Suppressor macrophage treated with lipopolysaccharide for 4 hours (primary cell): ENCODE measurements around the gene FAU.

Experiments
- DNase-seq: peaks from one replicate; pipeline ENCODE4 v3.0.0-alpha.2; 2020

The FAU gene

DNA sequence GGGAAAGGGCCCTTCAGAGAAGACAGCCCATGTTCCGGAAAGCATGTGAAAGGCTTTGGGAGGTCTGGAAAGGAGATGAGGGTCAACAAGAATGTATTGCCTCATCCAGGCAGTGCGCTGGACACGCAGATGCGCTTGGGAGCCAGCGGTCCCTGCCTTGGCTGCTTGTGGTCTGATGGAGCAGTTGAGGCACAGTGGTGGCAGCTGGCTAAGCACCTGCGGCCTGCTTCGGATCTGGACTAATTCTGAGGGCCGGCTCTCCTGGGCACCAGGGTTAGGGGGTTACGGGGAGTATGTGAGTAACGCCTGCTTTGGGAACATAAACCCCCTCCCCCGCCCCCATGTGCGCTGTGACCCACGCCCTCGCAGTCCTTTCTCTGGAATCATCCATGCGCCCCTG lies 14.9 kb downstream of the FAU start:
- no peak for DNase-seq

DNA sequence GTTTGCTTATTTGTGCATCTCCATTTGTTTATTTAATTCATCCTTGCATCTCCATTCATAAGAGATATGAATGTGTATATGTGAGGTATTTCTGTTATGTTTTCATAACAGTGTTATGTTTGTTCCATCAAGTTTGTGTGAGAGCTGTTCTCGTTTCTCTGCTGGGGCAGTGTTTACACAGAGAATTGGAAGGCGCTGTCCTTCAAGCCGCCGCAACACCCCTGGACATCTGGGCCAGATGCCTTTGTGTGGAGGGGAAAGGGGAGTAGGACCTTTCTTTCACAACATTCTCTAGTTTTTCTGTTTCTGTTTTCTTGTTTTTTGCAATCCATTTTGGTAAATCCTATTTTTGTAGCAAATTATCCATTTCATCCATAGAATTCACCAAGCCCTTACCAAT lies 17.3 kb downstream of the FAU start:
- no peak for DNase-seq

DNA sequence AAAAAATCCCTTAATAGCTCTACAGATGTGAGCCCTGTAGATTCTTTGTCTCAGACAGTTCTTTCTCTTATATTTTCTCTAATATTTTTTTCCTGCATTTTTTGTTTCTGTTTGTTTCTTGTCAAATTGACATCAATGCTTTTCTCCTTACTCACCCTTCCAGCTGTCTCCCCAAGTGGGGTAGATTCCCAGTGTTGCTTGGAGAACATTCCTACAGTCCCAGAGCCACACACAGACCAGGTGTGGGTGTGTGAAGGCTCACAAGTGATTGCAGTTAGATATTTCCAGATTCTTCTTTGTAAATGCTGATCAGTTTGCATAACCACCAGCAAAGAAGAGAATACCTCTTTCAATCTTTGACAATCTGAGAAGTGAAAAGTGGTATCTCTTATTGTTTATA lies 18.5 kb downstream of the FAU start:
- DNase-seq, result no peak

DNA sequence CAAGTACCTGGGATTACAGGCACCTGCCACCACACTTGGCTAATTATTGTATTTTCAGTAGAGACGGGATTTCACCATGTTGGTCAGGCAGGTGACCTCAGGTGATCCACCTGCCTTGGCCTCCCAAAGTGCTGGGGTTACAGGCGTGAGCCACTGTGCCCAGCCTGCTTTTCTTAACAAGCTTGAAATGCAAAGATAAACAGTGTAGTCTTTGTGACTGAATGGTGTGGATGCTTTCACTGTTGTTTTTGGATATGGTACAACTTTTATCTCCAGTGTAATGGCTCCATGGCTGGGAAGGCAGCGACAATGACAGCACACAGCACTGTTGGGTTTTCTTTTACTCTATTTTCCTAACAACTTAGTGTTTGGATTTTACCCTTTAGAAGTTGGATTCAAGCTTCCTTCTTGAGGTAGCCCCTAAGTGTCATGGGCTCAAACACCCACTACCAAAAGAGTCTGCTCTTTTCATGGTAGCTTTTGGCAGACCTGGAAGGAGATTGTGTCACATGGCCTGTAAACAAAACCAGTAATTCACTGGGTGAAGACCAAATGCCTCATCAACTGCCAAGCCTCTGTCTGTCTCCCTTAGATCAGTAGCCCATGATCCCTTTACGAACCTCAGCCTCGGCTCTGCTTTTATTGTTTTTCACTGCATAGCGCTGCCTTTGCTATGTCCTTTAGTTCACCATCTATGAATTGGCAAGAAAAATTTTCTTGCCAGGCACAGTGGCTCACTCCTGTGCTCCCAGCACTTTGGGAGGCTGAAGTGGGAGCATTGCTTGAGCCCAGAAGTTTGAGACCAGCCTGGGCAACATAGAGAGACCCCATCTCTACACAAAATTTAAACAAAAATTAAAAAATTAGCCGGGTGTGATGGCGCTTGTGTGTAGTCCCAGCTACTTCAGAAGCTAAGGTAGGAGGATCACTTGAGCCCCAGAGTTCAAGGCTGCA lies 19.5 kb downstream of the FAU start:
- DNase-seq, result no peak

DNA sequence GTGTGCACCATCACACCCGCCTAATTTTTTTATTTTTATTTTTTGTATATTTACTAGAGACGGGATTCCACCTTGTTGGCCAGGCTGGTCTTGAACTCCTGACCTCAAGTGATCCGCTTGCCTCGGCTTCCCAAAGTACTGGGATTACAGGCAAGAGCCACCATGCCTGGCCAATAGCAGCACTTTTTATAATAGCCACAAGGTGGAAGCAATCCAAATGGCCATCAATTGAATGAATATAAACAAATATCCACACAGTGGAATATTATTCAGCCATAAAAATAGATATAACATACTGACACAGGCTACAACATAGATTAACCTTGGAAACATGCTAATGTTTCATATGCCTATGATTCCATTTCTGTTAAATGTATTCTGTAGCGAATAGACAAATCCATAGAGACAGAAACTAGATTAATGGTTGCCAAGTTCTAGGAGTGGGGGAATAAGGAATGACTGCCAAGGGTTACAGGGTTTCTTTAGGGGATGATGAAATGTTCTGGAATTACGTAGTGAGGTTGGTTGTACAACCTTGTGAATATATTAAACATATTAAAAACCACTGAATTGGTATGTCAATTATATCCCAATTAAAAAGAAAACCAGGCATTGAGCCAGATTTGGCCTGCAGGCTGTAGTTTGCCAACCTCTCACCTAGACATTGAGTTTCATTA lies 21.1 kb downstream of the FAU start:
- DNase-seq, result no peak

DNA sequence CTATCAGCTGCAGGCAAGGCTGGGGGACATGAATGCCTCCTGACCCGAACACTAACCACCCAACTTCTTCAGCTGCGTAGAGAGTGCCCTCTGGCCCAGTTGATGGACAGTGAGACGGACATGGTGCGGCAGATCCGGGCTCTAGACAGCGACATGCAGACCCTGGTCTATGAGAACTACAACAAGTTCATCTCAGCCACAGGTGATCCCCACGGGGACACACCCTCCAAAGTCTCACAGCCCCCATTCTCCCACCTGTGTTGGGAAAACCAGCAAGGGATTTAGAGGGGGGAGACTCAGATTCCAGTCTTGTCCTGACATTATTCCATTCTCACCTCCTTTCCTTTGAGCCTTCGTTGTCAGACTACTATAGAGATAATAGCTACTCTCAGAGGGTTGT lies 25.0 kb downstream of the FAU start:
- DNase-seq, result no peak

DNA sequence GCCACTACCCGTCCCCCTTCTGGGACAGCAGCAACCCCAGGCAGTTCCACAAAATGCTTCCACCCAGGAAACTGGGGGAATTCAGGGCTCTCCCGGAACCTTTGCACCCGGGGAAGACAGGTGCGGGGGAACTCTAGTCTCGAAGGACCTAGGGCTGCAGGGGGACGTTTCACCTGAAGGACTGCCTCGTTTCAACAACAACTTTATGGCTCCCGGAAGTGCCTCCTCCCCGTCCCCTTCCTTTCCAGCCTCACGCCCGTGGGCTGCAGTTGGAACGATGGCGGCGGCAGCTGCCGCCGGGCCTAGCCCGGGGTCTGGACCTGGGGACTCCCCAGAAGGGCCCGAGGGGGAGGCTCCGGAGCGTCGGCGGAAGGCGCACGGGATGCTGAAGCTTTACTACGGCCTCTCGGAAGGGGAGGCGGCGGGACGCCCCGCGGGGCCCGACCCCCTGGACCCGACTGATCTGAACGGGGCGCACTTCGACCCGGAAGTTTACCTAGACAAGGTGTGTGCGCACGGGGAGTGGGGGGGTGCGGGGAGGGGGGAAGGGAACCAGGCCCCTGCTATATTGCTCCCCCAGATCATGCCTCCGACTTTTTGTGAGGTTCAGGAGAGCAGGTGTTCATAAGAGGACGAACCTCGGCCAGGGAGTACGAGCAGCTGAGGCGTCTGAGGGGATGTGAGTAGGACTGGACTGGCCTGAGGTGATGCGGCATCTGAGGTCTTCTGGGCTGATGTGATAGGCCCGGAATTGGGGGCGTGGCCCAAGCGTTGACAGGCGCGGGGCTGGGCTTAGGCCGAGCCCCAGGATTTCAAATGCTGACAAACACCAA lies 25.7 kb downstream of the FAU start, which contains the start of gene VPS51:
Gene VPS51 (plus strand): TSS at position 241 of the 833 bp plus-strand sequence. CDS start 37 bp downstream, at position 278.
- DNase-seq, result peak; percentile 87

DNA sequence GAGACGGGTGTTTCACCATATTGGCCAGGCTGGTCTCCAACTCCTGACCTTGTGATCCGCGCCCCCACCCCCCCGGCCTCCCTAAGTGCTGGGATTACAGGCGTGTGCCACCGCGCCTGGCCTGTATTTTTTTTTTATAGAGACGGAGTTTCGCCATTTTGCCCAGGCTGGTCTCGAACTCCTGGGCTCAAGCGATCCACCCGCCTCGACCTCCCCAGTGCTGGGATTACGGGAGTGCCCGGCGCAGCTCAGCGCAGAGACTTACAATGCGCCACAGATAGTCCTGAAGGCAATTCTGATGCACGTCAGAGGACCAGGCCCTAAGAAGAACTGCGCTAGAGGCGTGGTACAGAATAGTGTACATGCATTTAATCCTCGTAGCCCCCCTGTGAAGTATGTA lies 26.5 kb downstream of the FAU start:
- DNase-seq, result no peak

DNA sequence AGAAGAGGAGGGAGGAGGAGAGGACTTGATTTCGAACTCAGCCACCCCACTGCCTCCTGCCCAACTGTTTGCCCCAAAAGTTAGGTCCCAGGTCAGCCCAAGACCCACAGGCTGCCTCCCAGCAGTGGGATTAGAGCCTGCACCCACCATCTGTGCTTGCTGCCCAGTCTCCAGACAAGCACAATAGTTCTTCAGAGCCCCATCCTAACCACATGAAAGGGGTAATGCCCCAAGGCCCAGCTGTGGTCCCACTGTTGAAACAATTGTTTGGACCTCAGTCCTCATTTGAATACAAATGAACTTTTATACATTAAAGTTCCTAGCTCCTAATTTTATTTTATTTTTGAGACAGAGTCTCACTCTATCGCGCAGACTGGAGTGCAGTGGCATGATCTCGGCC lies 31.3 kb downstream of the FAU start:
- no peak for DNase-seq

DNA sequence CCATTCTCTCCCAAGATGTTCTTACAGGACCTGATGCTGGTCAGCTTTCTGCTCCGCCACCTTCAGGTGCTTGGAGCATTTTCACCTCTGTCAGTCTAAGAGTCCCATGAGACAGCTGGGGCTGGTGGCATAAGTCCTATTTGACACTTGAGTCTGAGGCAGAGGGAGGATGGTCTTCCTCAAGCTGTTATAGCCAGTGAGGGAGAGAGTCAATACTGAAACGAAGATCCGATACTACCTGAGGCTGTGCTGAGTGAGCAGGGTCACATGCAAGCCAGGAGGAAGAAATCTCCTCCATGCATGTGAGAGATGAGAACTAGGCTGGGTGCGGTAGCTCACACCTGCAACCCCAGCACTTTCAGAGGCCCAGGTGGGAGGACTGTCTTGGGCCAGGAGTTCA lies 32.3 kb downstream of the FAU start:
- DNase-seq, result no peak

DNA sequence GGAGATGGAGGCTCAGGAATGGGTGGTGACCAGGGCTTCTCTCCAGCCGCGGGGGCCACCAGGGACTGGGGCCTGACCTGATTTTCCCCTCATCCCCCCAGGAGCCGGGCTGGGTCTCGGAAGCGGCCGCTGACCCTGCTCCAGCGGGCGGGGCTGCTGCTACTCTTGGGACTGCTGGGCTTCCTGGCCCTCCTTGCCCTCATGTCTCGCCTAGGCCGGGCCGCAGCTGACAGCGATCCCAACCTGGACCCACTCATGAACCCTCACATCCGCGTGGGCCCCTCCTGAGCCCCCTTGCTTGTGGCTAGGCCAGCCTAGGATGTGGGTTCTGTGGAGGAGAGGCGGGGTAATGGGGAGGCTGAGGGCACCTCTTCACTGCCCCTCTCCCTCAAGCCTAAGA lies 34.1 kb downstream of the FAU start:
- DNase-seq, result no peak

DNA sequence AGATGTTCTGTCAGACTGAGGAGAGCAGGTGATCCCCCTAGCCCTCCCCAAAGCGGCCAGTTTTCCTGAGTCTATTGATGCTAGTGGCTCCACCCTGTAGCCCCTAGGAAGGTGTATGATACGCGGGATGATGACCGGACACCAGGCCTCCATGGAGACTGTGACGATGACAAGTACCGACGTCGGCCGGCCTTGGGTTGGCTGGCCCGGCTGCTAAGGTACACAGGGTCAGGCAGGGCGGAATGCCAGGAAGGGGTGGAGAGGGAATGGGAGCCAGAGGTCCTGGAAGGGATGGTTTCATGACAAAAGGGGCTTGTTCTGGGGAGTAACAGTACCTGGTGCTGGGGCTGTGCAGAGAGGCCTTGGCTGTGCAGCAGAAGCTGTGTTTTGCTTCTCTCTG lies 34.7 kb downstream of the FAU start:
- no peak for DNase-seq

DNA sequence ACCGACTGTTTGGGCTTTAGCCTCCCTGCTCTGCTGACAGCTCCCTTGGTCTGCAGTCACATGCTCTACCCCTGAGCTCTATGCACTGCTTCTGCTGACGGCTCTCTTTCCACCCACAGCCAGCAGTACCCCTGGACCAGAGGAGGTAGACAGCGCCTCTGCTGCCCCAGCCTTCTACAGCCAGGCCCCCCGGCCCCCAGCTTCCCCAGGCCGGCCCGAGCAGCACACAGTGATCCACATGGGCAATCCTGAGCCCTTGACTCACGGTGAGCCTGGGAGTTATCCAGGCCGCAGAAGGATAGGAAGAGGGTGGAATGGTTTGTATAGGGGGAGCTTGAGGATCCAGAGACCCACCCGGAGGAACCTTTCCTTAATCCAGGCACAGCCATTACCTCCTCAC lies 35.1 kb downstream of the FAU start:
- no peak for DNase-seq

DNA sequence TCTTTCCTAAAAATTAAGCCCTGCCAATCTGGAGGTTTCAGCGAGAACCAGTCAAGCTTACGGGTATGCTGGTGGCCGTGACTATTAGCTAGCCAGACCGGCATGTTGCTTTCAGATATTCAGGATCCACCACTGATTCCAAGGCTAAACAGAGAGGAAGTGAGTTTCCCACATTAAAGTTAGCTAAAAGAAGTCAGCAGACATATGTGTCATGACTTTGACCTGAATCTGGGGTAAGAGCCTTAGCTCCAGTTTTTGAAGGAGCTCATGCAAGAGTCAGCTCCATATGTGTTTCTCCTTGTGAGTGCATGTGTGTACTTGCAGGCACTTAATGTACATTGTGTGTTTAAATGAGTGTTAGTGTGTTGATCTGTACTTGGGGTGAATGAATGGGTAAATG lies 36.5 kb downstream of the FAU start:
- peak; percentile 36 for DNase-seq

DNA sequence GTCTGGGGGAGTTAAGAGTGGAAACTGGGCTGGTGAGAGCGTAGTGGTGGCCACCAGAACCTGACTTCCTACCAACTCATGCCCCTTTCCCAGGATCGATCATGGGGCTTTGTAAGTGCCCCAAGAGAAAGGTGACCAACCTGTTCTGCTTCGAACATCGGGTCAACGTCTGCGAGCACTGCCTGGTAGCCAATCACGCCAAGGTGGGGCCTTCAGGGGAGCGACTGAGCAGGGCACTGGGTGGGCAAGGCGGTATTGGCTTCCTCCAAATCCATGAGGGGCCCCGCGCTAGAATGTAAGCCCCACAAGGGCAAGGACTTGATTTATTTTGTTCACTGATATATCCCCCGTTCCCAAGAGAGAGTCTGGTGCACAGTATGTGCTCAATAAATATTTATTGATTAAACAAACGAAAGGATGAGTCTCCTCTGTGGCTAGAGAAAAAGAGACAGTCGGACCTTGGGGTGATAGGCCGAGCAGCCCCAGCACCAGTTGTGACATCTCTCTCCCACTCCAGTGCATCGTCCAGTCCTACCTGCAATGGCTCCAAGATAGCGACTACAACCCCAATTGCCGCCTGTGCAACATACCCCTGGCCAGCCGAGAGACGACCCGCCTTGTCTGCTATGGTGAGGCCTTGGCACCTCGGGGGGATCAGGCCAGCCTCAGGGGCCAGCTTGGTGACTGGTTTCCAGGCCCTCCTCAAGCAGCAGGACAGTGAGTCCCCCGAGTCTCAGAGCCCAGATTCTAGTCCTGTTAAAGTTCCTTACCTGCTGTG lies 37.1 kb downstream of the FAU start:
- DNase-seq, result no peak

DNA sequence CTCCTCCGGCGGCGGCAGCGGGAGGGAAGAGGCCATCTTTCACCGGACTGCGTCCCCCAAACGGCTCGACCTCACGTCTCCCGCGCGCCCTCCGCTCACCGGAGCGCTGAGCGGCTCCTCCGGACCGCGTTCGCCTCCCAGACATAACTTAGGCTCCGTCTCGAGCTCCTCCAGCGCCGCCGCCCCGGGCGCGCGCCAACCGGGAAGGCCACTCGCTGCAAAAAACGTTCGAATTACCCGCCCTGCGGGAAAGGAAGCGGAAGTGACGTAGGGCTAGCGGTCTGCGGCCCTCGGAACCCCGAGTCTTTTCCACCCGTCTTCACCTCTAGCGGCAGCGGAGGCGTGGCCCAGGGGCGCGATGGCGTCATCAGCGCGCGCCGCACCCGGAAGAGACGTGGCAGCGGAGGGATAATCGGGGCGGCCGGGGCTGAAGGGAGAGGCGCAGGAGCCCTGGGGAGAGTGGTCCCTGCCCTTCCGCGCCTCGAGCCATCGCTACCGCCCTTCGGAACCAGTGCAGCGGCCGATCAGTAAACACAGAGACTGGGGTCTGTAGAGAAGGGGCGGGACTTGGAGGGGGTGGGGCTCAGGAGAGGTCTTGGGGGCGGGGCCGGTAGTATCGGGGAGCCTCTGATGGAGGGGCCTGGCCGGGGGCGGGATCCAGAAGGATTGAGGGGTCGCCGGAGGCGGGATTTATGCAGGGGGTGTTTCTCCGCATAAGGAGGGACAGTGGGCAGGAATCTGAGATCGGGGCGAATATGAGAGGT lies 37.9 kb downstream of the FAU start, which contains the start of the genes CDCA5 and ZFPL1:
Gene CDCA5 (minus strand): TSS at position 207 of the 764 bp plus-strand sequence. CDS start 62 bp downstream, at position 145.
Gene ZFPL1 (plus strand): TSS at position 389 of the 764 bp plus-strand sequence. CDS start 477 bp downstream, outside the sequence.
- DNase-seq, result peak; percentile 98

DNA sequence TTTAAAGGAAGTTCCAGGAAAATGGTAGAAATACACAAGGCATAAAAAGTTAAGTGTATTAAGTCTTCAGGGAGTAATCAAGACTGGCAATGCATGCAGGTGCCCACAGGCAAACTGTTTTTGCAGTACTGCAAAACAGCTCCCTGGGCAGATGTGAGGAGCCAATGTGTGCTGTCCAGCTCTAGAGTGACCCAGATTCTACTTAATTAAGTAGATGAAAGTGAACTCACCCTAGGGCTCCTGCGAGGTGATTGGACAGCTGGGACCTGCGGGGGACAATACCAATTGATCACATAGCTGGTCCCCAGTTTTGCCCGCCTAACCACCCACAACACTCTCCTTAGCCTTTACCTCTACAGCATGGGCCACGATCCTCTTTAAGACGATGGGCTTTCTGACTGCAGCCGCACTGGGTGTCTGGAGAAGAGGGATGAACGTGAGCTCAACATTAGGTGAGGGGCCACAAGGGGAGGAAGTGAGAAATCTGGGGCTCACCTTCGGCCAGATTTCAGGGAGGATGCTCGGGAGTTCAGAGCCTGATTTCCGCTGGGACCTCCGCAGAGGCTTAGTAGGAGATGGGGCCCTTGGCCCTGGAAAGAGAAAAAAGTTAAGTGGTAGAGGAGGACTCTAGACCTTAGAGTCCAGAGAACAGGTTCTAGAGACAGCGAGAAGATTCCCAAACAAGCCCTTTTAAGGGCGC lies 38.6 kb downstream of the FAU start:
- DNase-seq, result no peak

DNA sequence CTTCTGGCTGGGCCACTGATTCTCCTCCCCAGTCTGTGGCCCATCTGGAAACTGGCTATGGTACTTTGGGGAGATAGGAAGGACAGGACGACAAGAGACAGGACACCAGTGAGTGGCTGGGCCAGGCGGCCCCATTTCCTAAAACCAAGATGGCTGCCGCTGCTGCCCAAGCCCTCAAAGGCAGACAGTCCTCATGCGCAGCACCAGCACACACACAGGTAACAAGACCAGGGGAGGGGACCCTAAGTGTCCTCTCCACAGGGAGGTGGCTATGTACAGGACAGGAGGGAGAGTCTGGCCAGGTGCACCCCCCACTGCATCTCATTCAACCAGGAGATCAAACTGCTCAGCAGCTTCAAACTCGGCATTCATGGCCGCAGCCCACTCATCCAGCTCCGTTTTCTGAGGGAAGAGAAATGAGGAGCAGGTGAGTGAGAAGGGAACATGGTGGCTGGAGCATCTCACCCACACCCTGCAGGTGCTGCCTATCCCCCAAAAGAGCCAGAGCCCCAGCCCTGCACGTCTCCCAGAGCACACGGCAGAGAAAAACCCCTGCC lies 43.1 kb downstream of the FAU start:
- no peak for DNase-seq

DNA sequence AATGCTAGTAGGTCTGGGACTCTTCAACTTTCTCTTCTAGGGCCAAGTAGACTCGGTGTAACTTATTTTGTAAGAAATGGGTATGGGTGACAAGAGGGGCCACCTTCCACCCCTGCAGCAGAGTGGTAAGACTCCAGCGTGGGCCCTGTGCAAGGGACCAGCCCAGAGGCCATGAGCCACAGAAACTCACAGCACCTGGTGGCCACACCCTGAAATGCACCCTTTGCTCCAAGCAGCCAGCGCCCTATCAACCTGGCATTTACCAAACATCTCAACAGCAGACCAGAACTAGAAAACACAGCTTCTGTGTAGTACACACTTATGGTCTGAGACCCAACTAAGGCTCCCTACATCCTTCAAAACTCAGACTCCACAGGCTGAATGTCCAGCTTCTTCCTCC lies 43.8 kb downstream of the FAU start:
- DNase-seq, result peak; percentile 59

DNA sequence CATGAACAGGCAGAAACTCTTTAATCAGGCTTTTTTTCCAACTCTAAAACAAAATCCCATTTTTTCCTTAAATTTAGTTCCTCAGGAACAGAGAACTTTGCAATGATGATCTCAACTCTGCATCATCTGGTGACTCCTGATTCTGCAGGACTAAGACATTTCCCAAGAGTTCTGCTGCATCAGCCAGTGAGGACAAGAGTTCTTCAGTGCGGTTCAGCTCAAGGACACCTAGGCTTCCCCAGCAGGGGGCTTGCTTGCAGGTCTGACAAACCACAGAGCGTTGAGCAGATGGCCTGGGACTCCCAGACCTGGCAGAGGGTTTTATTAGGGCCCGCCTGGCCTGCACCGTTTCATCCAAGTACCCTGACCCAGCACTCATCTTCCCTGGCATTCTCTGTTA lies 44.5 kb downstream of the FAU start:
- DNase-seq, result peak; percentile 44

DNA sequence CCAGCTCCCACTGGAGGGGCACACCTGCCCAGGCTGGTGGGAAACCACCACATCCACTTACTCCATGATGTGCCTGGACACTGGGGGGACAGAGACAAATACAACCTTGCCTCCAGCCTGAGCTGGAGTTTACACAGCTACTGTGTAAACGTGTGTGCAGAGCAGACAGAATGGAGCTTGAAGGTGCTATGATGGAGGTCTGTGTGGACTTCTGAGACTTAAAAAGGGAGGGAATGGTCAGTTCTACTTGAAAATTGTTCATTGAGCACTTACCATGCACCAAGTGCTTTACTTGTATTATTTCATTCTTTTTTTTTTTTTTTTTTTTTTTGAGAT lies 49.3 kb downstream of the FAU start:
- DNase-seq, result no peak
